Activated CD8-positive, alpha-beta T cell treated with anti-CD3 and anti-CD28 coated beads for 36 hours (primary cell): Measurements from ENCODE around the gene STRA8. TPM values are rescaled to one million over a fixed set of nuclear protein-coding genes. Genes with fewer than 3 reads are reported as not detected.

Source experiments
- ATAC-seq: fragments of 200-7000 bp; cut with Tn5 transposase; one replicate; pipeline ENCODE4 v1.10.0; 2021; ENCODE audit warnings: mild to moderate bottlenecking, moderate library complexity
- CTCF ChIA-PET: fragments of 350-600 bp; sonication (Branson Sonifier 250); formaldehyde crosslinking; loops from one replicate; lab custom pipeline; 2021; ENCODE audit warnings: antibody characterized with exemption; lab: Charles Lee
- POLR2A ChIA-PET: fragments of 350-600 bp; sonication (Branson Sonifier 250); formaldehyde crosslinking; loops from one replicate; lab custom pipeline; 2021; ENCODE audit warnings: antibody characterized with exemption; lab: Charles Lee
- DNase-seq: peaks from one replicate; pipeline ENCODE4 v3.0.0-alpha.2; 2020
- H3K27ac Mint-ChIP-seq: one replicate; pipeline ENCODE4 v1.8.0; 2021; ENCODE audit warnings: mild to moderate bottlenecking, mixed read lengths
- H3K27me3 Mint-ChIP-seq: one replicate; pipeline ENCODE4 v1.8.0; 2021; ENCODE audit warnings: mixed read lengths
- H3K36me3 Mint-ChIP-seq: one replicate; pipeline ENCODE4 v1.8.0; 2021; ENCODE audit warnings: low read depth, mixed read lengths
- H3K4me1 Mint-ChIP-seq: one replicate; pipeline ENCODE4 v1.8.0; 2021; ENCODE audit warnings: low read depth, mixed read lengths
- H3K4me3 Mint-ChIP-seq: one replicate; pipeline ENCODE4 v1.8.0; 2021; ENCODE audit warnings: mild to moderate bottlenecking, moderate library complexity, mixed read lengths
- H3K9me3 Mint-ChIP-seq: one replicate; pipeline ENCODE4 v1.8.0; 2021; ENCODE audit warnings: mixed read lengths
- intact Hi-C: fragments of 100-400 bp; cut with micrococcal nuclease; formaldehyde crosslinking; loops from one replicate; pipeline ENCODE4 v1.10.0; 2022
- total RNA-seq, 2 experiments: library from RNA; stranded (reverse); gene quantifications; one replicate each; pipeline ENCODE4 v1.2.3, GENCODE V29; 2021
- TF ChIP-seq, protein P1 (sequence below): fragments of 200-600 bp; IDR thresholded peaks from one replicate; pipeline ENCODE4 v1.8.0; 2022; ENCODE audit warnings: antibody characterized with exemption, mild to moderate bottlenecking

STRA8 gene
- total RNA-seq, 2 experiments from 2014 or later = not detected

- ATAC-seq (no peak), DNase-seq (no peak)
- ChIA-PET POLR2A (no interaction called here), CTCF (interaction anchor here (6.1 kb wide), 1 partner anchor 12 kb away, joined by 44 read pairs; no protein-coding TSS in a partner anchor)
- intact Hi-C loops = no loop called here
- TF ChIP-seq, protein P1, sequence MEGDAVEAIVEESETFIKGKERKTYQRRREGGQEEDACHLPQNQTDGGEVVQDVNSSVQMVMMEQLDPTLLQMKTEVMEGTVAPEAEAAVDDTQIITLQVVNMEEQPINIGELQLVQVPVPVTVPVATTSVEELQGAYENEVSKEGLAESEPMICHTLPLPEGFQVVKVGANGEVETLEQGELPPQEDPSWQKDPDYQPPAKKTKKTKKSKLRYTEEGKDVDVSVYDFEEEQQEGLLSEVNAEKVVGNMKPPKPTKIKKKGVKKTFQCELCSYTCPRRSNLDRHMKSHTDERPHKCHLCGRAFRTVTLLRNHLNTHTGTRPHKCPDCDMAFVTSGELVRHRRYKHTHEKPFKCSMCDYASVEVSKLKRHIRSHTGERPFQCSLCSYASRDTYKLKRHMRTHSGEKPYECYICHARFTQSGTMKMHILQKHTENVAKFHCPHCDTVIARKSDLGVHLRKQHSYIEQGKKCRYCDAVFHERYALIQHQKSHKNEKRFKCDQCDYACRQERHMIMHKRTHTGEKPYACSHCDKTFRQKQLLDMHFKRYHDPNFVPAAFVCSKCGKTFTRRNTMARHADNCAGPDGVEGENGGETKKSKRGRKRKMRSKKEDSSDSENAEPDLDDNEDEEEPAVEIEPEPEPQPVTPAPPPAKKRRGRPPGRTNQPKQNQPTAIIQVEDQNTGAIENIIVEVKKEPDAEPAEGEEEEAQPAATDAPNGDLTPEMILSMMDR = no peak
- Mint-ChIP-seq H3K4me1 (no peaks in the 10 kb centered on the region), H3K27ac (no peak overlapping the region), H3K27me3 (peaks cover 2% of the 10 kb centered on the region), H3K9me3 (peaks cover 12% of the 10 kb centered on the region), H3K4me3 (no peak overlapping the region), H3K36me3 (no peaks in the 10 kb centered on the region)
These were observed 29.1 kb downstream of the STRA8 start for GRCh38 chr7:135262623-135263320.

- peaks cover 8% of the 10 kb centered on the region for H3K27me3 Mint-ChIP-seq
- intact Hi-C loops = no loop called here
- peaks cover 12% of the 10 kb centered on the region for H3K9me3 Mint-ChIP-seq
- H3K4me1 Mint-ChIP-seq = no peaks in the 10 kb centered on the region
- no peak for ATAC-seq
- H3K4me3 Mint-ChIP-seq = no peak overlapping the region
- POLR2A ChIA-PET = no interaction called here
- no peak for DNase-seq
- CTCF ChIA-PET = interaction anchor here (1.7 to 6.1 kb wide), 2 partner anchors 12 to 18 kb away, joined by 5 to 44 read pairs; no protein-coding TSS in a partner anchor
- H3K27ac Mint-ChIP-seq = no peak overlapping the region
- H3K36me3 Mint-ChIP-seq = no peaks in the 10 kb centered on the region
- TF ChIP-seq, protein P1 = no peak
These were observed 29.8 kb downstream of the STRA8 start for GRCh38 chr7:135263321-135263970.

DNA sequence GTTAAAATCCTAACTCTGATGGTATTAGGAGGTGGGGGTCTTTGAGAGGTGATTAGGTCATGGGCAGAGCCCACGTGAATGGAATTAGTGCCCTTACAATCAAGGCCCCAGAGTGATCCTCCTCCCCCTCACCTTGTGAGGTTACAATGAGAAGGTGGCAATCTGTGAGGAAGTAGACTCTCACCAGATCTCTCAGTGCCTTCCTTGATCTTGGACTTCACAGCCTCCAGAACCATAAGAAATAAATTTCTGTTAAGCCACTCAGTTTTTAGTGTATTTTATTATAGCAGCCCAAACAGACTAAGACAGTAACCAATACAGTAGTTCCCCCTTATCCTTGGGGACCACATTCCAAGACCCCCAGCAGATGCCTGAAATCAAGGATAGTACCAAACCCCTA, 32.0 kb downstream of the STRA8 start:
- CTCF ChIA-PET = interaction anchor here (6.1 kb wide), 1 partner anchor 9 kb away, joined by 44 read pairs; no protein-coding TSS in a partner anchor
- Mint-ChIP-seq H3K27ac (no peak overlapping the region), H3K27me3 (peaks cover 11% of the 10 kb centered on the region), H3K36me3 (no peaks in the 10 kb centered on the region), H3K4me1 (no peaks in the 10 kb centered on the region), H3K4me3 (no peak overlapping the region), H3K9me3 (peaks cover 12% of the 10 kb centered on the region)
- TF ChIP-seq, protein P1 = no peak
- DNase-seq (no peak), ATAC-seq (no peak)
- POLR2A ChIA-PET = no interaction called here
- intact Hi-C loops = no loop called here

GRCh38 chr7:135269921-135270320, 36.3 kb downstream of the STRA8 start:
- Mint-ChIP-seq H3K4me1 (peaks cover 2% of the 10 kb centered on the region), H3K27ac (no peak overlapping the region), H3K27me3 (peaks cover 12% of the 10 kb centered on the region), H3K4me3 (no peak overlapping the region), H3K9me3 (peaks cover 6% of the 10 kb centered on the region), H3K36me3 (no peaks in the 10 kb centered on the region)
- ATAC-seq (no peak), DNase-seq (no peak)
- POLR2A ChIA-PET = no interaction called here
- TF ChIP-seq, protein P1 = no peak
- CTCF ChIA-PET = no interaction called here
- intact Hi-C loops = no loop called here
